ENCODE measurements around the gene LYPD4.
"Not testable (repeated sequence)": the region's sequence is repeated elsewhere in the genome, so short reads cannot be mapped to it uniquely, and the experiment has no call there.

LYPD4 gene

DNA sequence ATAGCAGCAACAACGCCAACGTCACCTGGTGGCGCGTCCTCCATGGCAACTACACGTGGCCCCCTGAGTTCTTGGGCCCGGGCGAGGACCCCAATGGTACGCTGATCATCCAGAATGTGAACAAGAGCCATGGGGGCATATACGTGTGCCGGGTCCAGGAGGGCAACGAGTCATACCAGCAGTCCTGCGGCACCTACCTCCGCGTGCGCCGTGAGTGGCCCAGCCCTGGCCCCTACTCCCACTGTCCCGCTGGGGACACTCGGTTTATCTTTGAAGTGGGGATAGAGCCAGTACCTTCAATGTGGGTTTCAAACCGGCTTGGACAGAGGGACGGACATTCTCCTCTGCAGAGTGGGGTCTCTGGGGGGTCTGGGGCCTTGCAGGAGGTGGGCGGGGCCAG, 34.6 kb upstream of the LYPD4 start:
- H3K4me1 Mint-ChIP-seq (ENCODE audit: low read depth) = peaks cover 69% of the 10 kb centered on the region
- peak overlapping the region; percentile 49 for H3K27ac Mint-ChIP-seq
- H3K4me3 Mint-ChIP-seq = no peak overlapping the region

DNA sequence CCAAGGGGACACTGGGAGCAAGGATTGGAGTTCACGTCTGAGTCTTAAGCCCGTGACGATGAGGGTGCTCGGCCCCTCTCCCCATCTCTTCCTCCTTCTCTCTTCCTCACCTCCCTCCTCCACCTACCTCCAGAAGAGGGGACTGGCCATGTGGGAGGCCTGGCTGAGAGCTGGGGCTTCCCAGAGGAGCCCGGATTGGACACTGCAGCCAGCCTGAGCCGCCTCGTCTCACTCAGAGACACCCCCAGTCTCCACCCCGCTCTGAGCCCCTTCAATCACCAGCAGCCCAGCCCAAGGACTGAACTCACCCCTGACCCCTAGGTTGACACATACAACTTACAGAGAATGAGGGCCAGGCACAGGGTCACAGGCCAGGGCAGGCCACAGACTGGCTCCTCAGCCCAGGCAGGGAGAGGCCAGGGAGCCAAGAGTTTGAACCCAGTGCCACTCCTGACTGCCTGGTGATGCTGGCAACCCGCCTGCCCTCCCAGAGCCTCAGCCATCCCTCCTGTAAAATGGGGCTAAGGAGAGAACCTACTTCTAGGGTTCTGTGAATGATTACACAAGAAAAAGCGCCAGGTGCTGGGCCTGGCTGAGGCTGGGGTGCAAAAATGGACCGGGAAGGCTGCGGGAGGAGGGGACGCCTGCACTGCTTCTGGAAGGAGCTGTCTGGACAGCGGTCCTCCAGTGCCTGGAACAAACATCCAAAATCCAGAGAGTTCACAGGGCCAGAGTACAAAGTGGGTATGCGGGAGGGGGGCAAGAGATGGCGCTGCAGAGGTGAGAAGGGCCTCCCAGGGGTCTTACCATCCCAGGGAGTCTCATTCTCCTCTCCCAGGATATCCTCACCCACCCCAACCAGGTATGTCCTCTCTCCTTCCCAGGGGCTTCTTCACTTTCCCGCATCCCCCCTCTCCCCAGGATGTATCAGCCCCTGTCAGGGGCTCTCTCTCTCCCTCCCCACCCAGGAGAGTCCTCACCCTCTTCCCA, 33.7 kb upstream of the LYPD4 start:
- Mint-ChIP-seq H3K4me3 (peak overlapping the region; percentile 79), H3K36me3 (ENCODE audit: low read depth) (no peaks in the 10 kb centered on the region), H3K27me3 (no peaks in the 10 kb centered on the region), H3K27ac (peak overlapping the region; percentile 87), H3K4me1 (ENCODE audit: low read depth) (peaks cover 75% of the 10 kb centered on the region), H3K9me3 (no peaks in the 10 kb centered on the region)

More for the DNA sequence above, 34.6 kb upstream of the LYPD4 start:
- no peaks in the 10 kb centered on the region for H3K27me3 Mint-ChIP-seq
- no peaks in the 10 kb centered on the region for H3K9me3 Mint-ChIP-seq
- peaks cover 7% of the 10 kb centered on the region for H3K36me3 Mint-ChIP-seq (ENCODE audit: low read depth)

DNA sequence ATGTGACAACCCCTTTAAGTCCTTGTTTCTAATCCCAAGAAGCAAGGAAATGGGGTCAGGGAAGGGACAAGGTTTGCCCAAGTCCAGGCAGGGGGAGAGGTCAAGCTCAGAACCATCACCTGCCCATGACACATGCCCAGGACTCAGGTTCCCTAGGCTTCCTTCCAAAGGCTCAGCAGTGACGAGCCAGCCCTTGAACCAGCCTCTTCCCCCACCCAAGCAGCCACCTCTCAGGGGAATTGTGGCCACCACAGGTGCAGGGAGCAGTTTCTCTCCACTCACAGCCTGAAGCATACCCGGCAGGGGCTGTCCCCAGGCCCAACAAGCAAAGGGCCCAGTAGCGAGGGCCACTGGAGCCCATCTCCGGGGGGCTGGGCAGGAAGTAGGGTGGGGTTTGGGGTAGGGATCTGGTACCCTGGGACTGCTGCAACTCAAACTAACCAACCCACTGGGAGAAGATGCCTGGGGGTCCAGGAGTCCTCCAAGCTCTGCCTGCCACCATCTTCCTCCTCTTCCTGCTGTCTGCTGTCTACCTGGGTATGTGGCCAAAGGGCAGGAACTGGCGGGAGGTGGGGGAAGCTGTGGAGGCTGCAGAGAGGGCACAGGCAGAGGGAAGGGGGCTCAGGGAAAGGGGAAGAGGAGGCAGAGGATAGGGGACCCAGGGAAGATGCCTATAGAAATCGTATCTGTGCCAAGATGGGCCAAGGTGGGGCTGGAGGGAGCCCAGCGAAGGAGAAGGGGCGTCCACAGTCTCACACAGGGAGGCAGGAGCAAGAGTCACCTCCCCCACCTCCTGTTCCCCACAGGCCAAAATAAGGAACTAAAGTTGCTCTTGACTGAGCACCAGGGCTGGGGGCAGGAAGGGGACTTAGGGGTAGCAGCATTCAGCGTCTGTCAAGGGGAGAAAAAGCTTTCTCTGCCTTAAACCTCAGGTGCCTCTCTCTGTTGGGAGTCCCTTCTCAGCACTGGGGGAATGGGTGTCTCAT, 32.7 kb upstream of the LYPD4 start, which contains the start of gene CD79A:
TSS of gene CD79A (plus strand) at position 433 of the 986 bp plus-strand sequence. CDS start at position 459, 26 bp downstream.
- peaks cover 81% of the 10 kb centered on the region for H3K4me1 Mint-ChIP-seq (ENCODE audit: low read depth)
- no peaks in the 10 kb centered on the region for H3K27me3 Mint-ChIP-seq
- peak within 1 kb of the TSS; percentile 87 for H3K27ac Mint-ChIP-seq
- H3K36me3 Mint-ChIP-seq (ENCODE audit: low read depth) = peaks cover 4% of the 10 kb centered on the region
- no peaks in the 10 kb centered on the region for H3K9me3 Mint-ChIP-seq
- peak within 1 kb of the TSS; percentile 79 for H3K4me3 Mint-ChIP-seq

DNA sequence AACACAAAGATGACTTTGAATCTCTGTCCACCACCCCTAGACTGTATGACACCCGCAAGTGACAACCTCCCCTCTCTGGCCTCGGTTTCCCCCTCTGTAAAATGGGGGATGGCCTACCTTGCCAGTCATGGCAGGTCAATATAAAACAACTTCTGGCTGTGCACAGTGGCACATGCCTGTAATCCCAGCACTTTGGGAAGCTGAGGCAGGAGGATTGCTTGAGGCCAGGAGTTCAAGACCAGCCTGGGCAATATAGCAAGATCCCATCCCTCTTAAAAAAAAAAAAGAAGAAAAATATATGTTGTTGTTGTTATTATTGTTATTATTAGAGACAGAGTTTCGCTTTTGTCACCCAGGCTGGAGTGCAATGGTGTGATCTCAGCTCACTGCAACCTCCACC, 31.5 kb upstream of the LYPD4 start:
- Mint-ChIP-seq H3K4me1 (ENCODE audit: low read depth) (peaks cover 86% of the 10 kb centered on the region), H3K27ac (peak overlapping the region; percentile 79), H3K4me3 (peak overlapping the region; percentile 27), H3K36me3 (ENCODE audit: low read depth) (peaks cover 13% of the 10 kb centered on the region)
- not testable (repeated sequence) for H3K27me3 Mint-ChIP-seq, H3K9me3 Mint-ChIP-seq

DNA sequence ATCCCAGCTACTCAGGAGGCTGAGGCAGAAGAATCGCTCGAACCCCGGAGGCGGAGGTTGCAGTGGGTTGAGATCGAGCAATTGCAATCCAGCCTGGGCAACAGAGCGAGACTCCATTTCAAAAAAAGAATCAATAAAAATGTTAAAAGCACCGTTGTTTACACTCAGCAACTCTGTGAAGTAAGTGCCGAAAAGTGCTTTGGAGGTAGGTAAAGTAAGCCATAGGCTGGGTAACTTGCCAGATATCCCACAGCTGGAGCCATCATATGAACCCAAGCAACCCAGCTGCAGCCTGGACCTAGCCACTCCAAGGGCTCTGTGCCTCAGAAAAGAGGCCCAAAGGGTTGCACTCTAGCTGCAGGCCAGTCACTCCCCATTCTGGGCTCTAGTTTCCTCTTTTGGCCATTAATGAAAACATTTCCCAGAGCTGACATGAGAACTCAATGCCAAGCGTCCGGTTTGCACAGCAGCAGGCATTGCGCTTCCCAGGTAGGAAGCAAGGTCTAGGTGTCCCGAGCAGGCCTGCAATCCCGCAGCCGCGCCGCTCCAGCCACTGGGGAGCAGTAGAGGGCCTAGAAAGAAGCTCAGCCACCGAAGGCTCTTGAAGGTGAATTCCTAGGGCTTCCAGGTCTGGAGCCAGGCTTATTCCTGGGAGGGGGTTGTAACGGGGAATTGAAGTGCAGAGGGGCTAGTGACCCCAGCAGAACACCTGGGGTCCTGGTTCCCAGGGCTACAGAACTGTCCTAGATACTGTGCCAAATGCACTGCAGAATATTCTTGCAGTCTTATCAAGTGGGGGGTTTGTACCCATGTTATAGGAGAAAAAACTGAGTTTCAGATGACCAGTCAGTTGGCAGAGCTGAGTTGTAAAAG, 28.5 kb upstream of the LYPD4 start:
- H3K27ac Mint-ChIP-seq = peak overlapping the region; percentile 81
- H3K27me3 Mint-ChIP-seq = no peaks in the 10 kb centered on the region
- no peaks in the 10 kb centered on the region for H3K9me3 Mint-ChIP-seq
- H3K4me1 Mint-ChIP-seq (ENCODE audit: low read depth) = peaks cover 92% of the 10 kb centered on the region
- H3K36me3 Mint-ChIP-seq (ENCODE audit: low read depth) = peaks cover 40% of the 10 kb centered on the region
- H3K4me3 Mint-ChIP-seq = no peak overlapping the region

DNA sequence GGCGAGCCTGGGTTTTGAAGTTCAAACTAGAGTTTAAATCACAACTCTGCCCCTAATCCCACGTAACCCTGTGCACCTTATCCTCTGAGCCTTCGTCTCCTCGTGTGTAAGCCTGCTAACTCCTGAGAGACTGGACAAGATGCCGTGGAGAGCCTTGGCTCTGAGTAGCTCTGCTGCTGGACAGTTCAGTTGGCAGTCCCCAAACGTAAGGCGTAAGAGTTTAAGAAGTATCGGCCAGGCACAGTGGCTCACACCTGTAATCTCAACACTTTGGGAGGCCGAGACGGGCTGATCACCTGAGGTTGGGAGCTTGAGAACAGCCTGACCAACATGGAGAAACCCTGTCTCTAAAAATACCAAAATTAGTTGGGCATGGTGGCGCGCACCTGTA, 27.9 kb upstream of the LYPD4 start:
- no peaks in the 10 kb centered on the region for H3K27me3 Mint-ChIP-seq
- H3K4me1 Mint-ChIP-seq (ENCODE audit: low read depth) = peaks cover 92% of the 10 kb centered on the region
- H3K36me3 Mint-ChIP-seq (ENCODE audit: low read depth) = peaks cover 45% of the 10 kb centered on the region
- H3K9me3 Mint-ChIP-seq = no peaks in the 10 kb centered on the region
- H3K4me3 Mint-ChIP-seq = peak overlapping the region; percentile 30
- H3K27ac Mint-ChIP-seq = peak overlapping the region; percentile 81

DNA sequence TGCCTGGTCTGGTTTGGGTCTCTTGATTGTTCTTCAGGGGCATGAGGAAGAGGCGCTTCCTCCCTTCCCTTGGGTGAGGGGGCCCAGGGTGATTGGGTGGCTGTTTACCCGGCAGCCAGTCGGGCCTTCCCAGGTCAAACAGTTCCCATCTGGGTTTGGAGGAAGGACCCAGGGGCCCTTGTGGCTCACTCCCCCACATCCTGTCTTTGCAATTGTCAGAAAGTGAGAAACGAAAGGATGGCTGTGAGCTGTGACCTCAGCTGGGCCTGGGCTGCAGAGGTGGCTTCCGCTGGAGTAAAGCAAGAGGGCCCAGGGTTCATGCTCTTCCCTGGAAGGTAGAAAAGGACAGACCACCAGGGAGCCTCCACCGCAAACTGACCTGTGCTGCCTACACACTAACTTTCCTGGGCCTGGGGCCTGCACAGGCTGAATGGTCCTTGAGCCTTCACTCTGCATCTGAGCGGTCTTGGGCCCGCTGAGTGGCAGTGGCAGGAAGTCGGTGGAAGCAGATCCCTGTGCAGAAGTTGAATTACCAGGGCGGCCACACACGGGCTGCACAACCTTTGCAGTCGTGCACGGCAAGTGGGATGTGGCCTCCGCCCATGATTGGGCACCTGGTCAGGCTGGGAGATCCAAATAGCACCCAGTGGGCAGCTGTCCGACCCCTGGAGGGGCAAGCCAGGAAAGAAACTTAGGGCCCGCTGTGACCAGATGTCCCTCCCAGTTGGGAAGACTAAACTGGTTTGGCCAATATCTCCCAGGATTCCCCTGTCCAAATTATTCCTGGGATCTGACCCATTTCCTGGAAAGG, 27.3 kb upstream of the LYPD4 start:
- H3K4me3 Mint-ChIP-seq = peak overlapping the region; percentile 71
- H3K27me3 Mint-ChIP-seq = no peaks in the 10 kb centered on the region
- H3K4me1 Mint-ChIP-seq (ENCODE audit: low read depth) = peaks cover 91% of the 10 kb centered on the region
- peak overlapping the region; percentile 97 for H3K27ac Mint-ChIP-seq
- H3K9me3 Mint-ChIP-seq = no peaks in the 10 kb centered on the region
- H3K36me3 Mint-ChIP-seq (ENCODE audit: low read depth) = peaks cover 47% of the 10 kb centered on the region

DNA sequence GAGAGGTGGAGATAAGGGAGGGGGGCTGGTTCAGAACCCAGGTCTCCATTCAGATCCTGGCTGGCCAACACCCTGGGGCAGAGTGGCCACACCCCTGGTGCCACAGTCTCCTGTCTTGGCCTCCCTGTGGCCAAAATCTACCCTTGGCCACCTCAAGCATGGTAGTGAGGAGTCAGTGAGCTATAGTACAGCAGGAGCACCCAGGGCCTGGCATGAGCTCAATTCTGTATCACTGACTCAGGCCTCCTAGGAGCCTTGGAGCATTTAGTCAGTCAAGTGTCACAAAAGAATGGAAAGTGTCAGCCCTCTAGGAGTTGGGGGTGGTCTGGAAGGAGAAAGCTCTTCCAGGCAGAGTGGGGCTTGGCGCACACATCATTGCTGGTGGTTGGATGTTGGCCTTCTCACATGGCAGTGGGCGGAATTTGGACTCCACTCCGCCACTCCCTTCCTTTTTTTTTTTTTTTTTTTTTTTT, 26.0 kb upstream of the LYPD4 start:
- Mint-ChIP-seq H3K27ac (peak overlapping the region; percentile 81), H3K4me3 (peak overlapping the region; percentile 41), H3K36me3 (ENCODE audit: low read depth) (peaks cover 56% of the 10 kb centered on the region), H3K4me1 (ENCODE audit: low read depth) (peaks cover 89% of the 10 kb centered on the region), H3K27me3 (no peaks in the 10 kb centered on the region), H3K9me3 (no peaks in the 10 kb centered on the region)

DNA sequence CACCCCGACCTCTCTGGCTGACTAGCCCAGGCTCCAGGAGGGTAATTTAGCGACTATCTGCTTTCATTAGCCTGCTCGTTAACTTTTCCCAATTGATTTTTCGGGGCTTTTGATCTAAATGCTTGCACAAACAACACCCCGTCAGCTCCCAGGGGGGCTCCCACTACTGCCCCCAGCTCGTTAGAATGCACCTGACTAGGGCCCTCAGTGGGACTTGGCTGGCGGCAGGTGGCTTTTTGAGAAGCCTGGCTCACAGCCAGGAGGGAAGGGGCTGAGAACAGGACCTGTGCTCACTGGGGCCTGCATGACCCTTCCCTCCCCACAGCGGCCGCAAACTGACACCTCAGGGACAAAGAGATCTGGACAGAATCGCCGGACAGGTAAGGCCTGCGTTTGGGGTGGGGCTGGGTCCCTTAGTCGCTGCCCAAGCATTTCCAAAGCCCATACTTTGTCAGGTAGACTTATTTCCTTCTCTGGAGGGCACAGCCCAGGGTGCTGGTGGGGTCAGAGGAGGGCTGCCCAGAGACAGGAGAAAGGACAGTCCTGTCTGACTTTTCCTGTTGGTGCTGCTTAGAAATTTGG, 25.0 kb upstream of the LYPD4 start:
- peaks cover 64% of the 10 kb centered on the region for H3K36me3 Mint-ChIP-seq (ENCODE audit: low read depth)
- peak overlapping the region; percentile 41 for H3K4me3 Mint-ChIP-seq
- H3K9me3 Mint-ChIP-seq = no peaks in the 10 kb centered on the region
- H3K27me3 Mint-ChIP-seq = no peaks in the 10 kb centered on the region
- H3K4me1 Mint-ChIP-seq (ENCODE audit: low read depth) = peaks cover 91% of the 10 kb centered on the region
- H3K27ac Mint-ChIP-seq = peak overlapping the region; percentile 81

DNA sequence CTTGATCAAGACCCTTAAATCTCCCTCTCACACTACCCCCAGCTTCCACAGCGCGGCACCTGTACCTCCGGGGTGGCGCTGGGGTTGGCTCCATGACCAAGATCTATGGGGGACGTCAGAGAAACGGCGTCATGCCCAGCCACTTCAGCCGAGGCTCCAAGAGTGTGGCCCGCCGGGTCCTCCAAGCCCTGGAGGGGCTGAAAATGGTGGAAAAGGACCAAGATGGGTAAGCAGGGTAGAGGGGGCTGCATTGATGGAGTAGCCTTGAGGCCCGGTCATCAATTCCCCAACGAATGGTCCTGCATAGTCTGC, 24.5 kb upstream of the LYPD4 start:
- peaks cover 92% of the 10 kb centered on the region for H3K4me1 Mint-ChIP-seq (ENCODE audit: low read depth)
- H3K9me3 Mint-ChIP-seq = no peaks in the 10 kb centered on the region
- H3K27ac Mint-ChIP-seq = peak overlapping the region; percentile 81
- H3K27me3 Mint-ChIP-seq = no peaks in the 10 kb centered on the region
- H3K4me3 Mint-ChIP-seq = no peak overlapping the region
- H3K36me3 Mint-ChIP-seq (ENCODE audit: low read depth) = peaks cover 69% of the 10 kb centered on the region

DNA sequence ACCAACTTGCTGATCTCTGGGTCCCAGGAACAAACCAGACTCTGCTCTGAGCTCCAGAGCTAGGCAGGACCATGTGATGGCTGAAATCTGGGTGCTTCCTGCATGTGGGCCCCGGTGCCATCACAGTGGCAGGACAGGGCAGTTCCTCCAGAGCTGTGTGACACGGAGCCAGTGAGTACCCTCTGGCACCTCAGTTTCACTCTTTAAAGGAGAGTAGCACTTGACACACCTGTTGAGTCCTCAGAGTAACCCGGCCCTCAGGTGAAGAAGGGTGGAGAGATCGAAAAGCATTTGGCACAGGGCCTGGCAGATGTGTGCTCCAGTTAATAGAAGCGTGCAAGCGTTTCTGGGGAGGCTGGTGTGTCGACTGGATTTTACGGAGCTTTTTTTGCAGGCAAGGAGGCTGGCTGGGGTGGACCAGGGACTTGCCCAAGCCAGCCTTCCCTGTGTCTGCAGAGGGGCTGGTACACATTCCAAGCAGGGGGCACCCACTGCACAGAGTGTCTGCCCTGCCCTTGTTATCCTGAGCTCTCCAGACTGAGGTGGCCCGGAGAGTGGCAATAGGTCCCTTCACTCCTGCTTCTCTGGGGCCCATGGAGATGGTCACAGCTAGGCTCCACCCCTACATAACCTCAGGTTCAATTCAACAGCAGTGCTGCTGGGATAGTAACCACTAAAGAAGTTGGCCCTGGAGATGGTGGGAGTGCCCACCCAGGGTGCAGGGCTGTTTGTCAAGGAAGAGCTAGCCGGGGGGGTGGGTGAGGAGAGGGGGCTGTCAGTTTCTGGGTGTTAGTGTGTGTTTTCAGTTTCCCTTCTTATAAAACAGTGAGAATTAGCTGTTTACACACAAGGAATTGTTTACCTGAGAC, 23.9 kb upstream of the LYPD4 start:
- Mint-ChIP-seq H3K9me3 (no peaks in the 10 kb centered on the region), H3K4me3 (peak overlapping the region; percentile 66), H3K4me1 (ENCODE audit: low read depth) (peaks cover 94% of the 10 kb centered on the region), H3K27ac (peak overlapping the region; percentile 94), H3K27me3 (no peaks in the 10 kb centered on the region), H3K36me3 (ENCODE audit: low read depth) (peaks cover 75% of the 10 kb centered on the region)

DNA sequence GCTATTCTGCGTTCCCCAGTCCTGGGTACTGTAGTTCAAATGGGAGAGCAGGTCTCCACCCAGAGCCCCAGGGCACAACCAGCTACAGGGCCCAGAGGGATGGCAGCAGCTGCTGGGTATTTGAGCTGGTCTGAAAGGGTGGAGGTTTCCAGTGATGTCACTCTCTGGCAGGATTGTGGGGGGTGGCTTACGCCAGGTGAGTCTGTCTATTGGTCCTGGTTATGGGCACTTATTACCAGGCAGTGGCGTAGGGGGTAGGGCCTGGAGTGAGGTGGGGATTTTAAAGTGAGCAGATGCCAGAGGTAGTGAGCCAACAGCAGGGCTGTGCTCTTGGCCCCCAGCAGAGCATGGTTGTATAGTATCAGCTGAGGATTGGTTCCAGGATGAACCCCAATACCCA, 21.8 kb upstream of the LYPD4 start:
- Mint-ChIP-seq H3K27ac (peak overlapping the region; percentile 88), H3K4me3 (peak overlapping the region; percentile 70), H3K4me1 (ENCODE audit: low read depth) (peaks cover 94% of the 10 kb centered on the region), H3K27me3 (no peaks in the 10 kb centered on the region), H3K9me3 (no peaks in the 10 kb centered on the region), H3K36me3 (ENCODE audit: low read depth) (peaks cover 85% of the 10 kb centered on the region)
